22Rv1 (cell line): ENCODE measurements around the gene IRS1.

Experiments
- CTCF ChIP-seq: fragments of 450-650 bp; IDR thresholded peaks from 2 replicates; pipeline ENCODE4 v1.5.1; 2017; ENCODE audit warnings: mild to moderate bottlenecking
- ZFX ChIP-seq: fragments of 450-650 bp; IDR thresholded peaks from 2 replicates; pipeline ENCODE4 v1.6.1; 2017; ENCODE audit warnings: antibody characterized with exemption, borderline replicate concordance

- TF ChIP-seq CTCF = no peak
- no peak for TF ChIP-seq ZFX
Measured at GRCh38 chr2:226828191-226828590, 28.6 kb upstream of the IRS1 start.
